WTC11 (cell line): ENCODE results near the gene F2RL2. TPM values are rescaled to one million over a fixed set of nuclear protein-coding genes. Genes with fewer than 3 reads are reported as not detected.

Experiments
- ATAC-seq: fragments of 200-7000 bp; cut with Tn5 transposase; 2 replicates; pipeline ENCODE4 v1.10.0; 2021; ENCODE audit warnings: mild to moderate bottlenecking, moderate library complexity
- CTCF ChIA-PET: fragments of 300-600 bp; sonication (Branson Sonifier 250); formaldehyde crosslinking; loops from one replicate; lab custom pipeline; 2021; ENCODE audit warnings: antibody characterized with exemption; lab: Charles Lee
- POLR2A ChIA-PET: fragments of 350-600 bp; sonication (Branson Sonifier 250); formaldehyde crosslinking; loops from one replicate; lab custom pipeline; 2021; ENCODE audit warnings: antibody characterized with exemption; lab: Charles Lee
- DNase-seq: peaks from one replicate; pipeline ENCODE4 v3.0.0; 2021; ENCODE audit warnings: low spot score
- H3K27ac Mint-ChIP-seq: 2 replicates; pipeline ENCODE4 v1.8.0; 2021; ENCODE audit warnings: mixed read lengths
- H3K27me3 Mint-ChIP-seq: 2 replicates; pipeline ENCODE4 v1.8.0; 2021; ENCODE audit warnings: low read depth, mild to moderate bottlenecking, moderate library complexity, mixed read lengths
- H3K36me3 Mint-ChIP-seq: 2 replicates; pipeline ENCODE4 v1.8.0; 2021; ENCODE audit warnings: mixed read lengths
- H3K4me1 Mint-ChIP-seq: 2 replicates; pipeline ENCODE4 v1.8.0; 2022; ENCODE audit warnings: mixed read lengths
- H3K4me3 Mint-ChIP-seq: 2 replicates; pipeline ENCODE4 v1.8.0; 2021; ENCODE audit warnings: mild to moderate bottlenecking, moderate library complexity, mixed read lengths
- H3K9me3 Mint-ChIP-seq: 2 replicates; pipeline ENCODE4 v1.8.0; 2021; ENCODE audit warnings: mixed read lengths
- AFF4 ChIP-seq: sonication (generic); formaldehyde crosslinking; IDR thresholded peaks from 2 replicates; pipeline ENCODE4 v1.8.1; 2023; ENCODE audit warnings: mild to moderate bottlenecking, missing genetic modification reagents, borderline replicate concordance
- FOXJ3 ChIP-seq: sonication (generic); formaldehyde crosslinking; IDR thresholded peaks from 2 replicates; pipeline ENCODE4 v1.9.0; 2021; ENCODE audit warnings: missing genetic modification reagents, mild to moderate bottlenecking, borderline replicate concordance
- JAZF1 ChIP-seq: fragments of 250-450 bp; sonication (Bioruptor Pico); IDR thresholded peaks from 2 replicates; pipeline ENCODE4 v1.9.0; 2021; ENCODE audit warnings: moderate library complexity, mild to moderate bottlenecking, inconsistent platforms
- MXD4 ChIP-seq: fragments of 250-450 bp; sonication (Bioruptor Pico); IDR thresholded peaks from 2 replicates; pipeline ENCODE4 v1.8.0; 2021; ENCODE audit warnings: mild to moderate bottlenecking, moderate library complexity, borderline replicate concordance
- NFE2L1 ChIP-seq: sonication (generic); formaldehyde crosslinking; IDR thresholded peaks from 2 replicates; pipeline ENCODE4 v1.8.1; 2023; ENCODE audit warnings: missing genetic modification reagents
- NR2C2 ChIP-seq: sonication (generic); formaldehyde crosslinking; IDR thresholded peaks from 2 replicates; pipeline ENCODE4 v1.8.0; 2022; ENCODE audit warnings: mild to moderate bottlenecking, missing genetic modification reagents
- RORB ChIP-seq: fragments of 250-450 bp; sonication (Bioruptor Pico); IDR thresholded peaks from 2 replicates; pipeline ENCODE4 v1.9.0; 2021; ENCODE audit warnings: mild to moderate bottlenecking
- SOX15 ChIP-seq: fragments of 250-450 bp; sonication (Bioruptor Pico); IDR thresholded peaks from 2 replicates; pipeline ENCODE4 v1.9.0; 2021; ENCODE audit warnings: mild to moderate bottlenecking
- STAT6 ChIP-seq: sonication (generic); formaldehyde crosslinking; conservative IDR thresholded peaks from 2 replicates; pipeline ENCODE4 v1.8.1; 2023; ENCODE audit warnings: mild to moderate bottlenecking, low read depth, missing genetic modification reagents, moderate library complexity
- ZNF263 ChIP-seq: sonication (generic); formaldehyde crosslinking; IDR thresholded peaks from 2 replicates; pipeline ENCODE4 v1.8.1; 2022; ENCODE audit warnings: low read depth, mild to moderate bottlenecking, moderate library complexity, missing genetic modification reagents
- ZNF281 ChIP-seq: sonication (generic); formaldehyde crosslinking; IDR thresholded peaks from 2 replicates; pipeline ENCODE4 v1.8.0; 2023; ENCODE audit warnings: mild to moderate bottlenecking, missing genetic modification reagents
- ZNF423 ChIP-seq: fragments of 250-450 bp; sonication (Bioruptor Pico); IDR thresholded peaks from 2 replicates; pipeline ENCODE4 v2.1.2; 2022; ENCODE audit warnings: mild to moderate bottlenecking, moderate library complexity
- total RNA-seq: library from RNA; stranded (reverse); gene quantifications from 3 replicates; pipeline ENCODE4 v1.2.3, GENCODE V29; 2021
- TF ChIP-seq, protein P1 (sequence below): sonication (generic); formaldehyde crosslinking; IDR thresholded peaks from 2 replicates; pipeline ENCODE4 v1.8.1; 2023; ENCODE audit warnings: mild to moderate bottlenecking, missing genetic modification reagents
- TF ChIP-seq, protein P2 (sequence below): sonication (generic); formaldehyde crosslinking; IDR thresholded peaks from 2 replicates; pipeline ENCODE4 v1.8.1; 2022; ENCODE audit warnings: missing genetic modification reagents, borderline replicate concordance
- TF ChIP-seq, protein P3 (sequence below): sonication (generic); formaldehyde crosslinking; IDR thresholded peaks from 2 replicates; pipeline ENCODE4 v1.8.1; 2023; ENCODE audit warnings: mild to moderate bottlenecking, missing genetic modification reagents

Gene F2RL2
- total RNA-seq, 1 experiment from 2014 or later, result not detected

DNA sequence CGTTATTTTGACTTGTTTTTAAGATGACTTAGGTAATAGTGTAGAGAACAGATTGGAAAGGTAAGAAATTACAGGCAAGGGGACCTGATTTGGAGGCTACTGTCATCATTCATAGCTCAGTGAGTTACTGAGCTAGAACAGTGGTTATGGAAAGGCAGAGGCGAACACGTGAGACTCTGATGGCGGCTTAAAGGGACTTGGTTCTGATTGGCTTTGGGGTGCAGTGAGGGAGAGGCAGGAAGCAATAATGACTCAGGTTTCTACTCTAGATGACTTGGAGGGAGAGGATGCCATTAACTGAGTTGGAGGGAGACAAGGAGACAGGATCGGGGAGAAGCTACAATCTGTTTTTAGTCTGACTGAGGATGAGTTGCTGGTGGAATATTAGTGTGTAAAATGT lies 3.0 kb downstream of the F2RL2 start:
- ATAC-seq (no peak), DNase-seq (no peak)
- H3K27ac Mint-ChIP-seq, result peak overlapping the region; percentile 6; the same call in 1 of the 2 replicates
- peaks cover 25% of the 10 kb centered on the region for H3K4me1 Mint-ChIP-seq
- ChIA-PET POLR2A (no interaction called here), CTCF (interaction anchor here (1.5 kb wide), 1 partner anchor 154 kb away, joined by 3 read pairs; no protein-coding TSS in a partner anchor)
- no peaks in the 10 kb centered on the region for H3K9me3 Mint-ChIP-seq
- no peak overlapping the region for H3K4me3 Mint-ChIP-seq
- H3K27me3 Mint-ChIP-seq, result no peaks in the 10 kb centered on the region
- TF ChIP-seq MXD4 (CRISPR knock-in tag) (no peak), FOXJ3 (CRISPR knock-in tag) (no peak), ZNF281 (CRISPR knock-in tag) (no peak), NFE2L1 (CRISPR knock-in tag) (no peak), SOX15 (CRISPR knock-in tag) (no peak), RORB (CRISPR knock-in tag) (no peak), ZNF423 (no peak), JAZF1 (no peak), AFF4 (CRISPR knock-in tag) (no peak), NR2C2 (CRISPR knock-in tag) (no peak), ZNF263 (CRISPR knock-in tag) (no peak), STAT6 (CRISPR knock-in tag) (no peak)
- TF ChIP-seq, protein P1, sequence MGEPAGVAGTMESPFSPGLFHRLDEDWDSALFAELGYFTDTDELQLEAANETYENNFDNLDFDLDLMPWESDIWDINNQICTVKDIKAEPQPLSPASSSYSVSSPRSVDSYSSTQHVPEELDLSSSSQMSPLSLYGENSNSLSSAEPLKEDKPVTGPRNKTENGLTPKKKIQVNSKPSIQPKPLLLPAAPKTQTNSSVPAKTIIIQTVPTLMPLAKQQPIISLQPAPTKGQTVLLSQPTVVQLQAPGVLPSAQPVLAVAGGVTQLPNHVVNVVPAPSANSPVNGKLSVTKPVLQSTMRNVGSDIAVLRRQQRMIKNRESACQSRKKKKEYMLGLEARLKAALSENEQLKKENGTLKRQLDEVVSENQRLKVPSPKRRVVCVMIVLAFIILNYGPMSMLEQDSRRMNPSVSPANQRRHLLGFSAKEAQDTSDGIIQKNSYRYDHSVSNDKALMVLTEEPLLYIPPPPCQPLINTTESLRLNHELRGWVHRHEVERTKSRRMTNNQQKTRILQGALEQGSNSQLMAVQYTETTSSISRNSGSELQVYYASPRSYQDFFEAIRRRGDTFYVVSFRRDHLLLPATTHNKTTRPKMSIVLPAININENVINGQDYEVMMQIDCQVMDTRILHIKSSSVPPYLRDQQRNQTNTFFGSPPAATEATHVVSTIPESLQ (CRISPR knock-in tag), result no peak
- TF ChIP-seq, protein P2, sequence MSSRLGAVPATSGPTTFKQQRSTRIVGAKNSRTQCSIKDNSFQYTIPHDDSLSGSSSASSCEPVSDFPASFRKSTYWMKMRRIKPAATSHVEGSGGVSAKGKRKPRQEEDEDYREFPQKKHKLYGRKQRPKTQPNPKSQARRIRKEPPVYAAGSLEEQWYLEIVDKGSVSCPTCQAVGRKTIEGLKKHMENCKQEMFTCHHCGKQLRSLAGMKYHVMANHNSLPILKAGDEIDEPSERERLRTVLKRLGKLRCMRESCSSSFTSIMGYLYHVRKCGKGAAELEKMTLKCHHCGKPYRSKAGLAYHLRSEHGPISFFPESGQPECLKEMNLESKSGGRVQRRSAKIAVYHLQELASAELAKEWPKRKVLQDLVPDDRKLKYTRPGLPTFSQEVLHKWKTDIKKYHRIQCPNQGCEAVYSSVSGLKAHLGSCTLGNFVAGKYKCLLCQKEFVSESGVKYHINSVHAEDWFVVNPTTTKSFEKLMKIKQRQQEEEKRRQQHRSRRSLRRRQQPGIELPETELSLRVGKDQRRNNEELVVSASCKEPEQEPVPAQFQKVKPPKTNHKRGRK (CRISPR knock-in tag), result no peak
- TF ChIP-seq, protein P3, sequence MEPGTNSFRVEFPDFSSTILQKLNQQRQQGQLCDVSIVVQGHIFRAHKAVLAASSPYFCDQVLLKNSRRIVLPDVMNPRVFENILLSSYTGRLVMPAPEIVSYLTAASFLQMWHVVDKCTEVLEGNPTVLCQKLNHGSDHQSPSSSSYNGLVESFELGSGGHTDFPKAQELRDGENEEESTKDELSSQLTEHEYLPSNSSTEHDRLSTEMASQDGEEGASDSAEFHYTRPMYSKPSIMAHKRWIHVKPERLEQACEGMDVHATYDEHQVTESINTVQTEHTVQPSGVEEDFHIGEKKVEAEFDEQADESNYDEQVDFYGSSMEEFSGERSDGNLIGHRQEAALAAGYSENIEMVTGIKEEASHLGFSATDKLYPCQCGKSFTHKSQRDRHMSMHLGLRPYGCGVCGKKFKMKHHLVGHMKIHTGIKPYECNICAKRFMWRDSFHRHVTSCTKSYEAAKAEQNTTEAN (CRISPR knock-in tag), result no peak
- no peaks in the 10 kb centered on the region for H3K36me3 Mint-ChIP-seq
